GM19193 (cell line): ENCODE measurements around the gene RUNDC1.

Experiments used
- POLR2A ChIP-seq: IDR thresholded peaks from 4 replicates; pipeline ENCODE4 v1.6.1; 2011; ENCODE audit not compliant: insufficient read depth, insufficient read length; ENCODE audit errors: extremely low read depth

The RUNDC1 gene

GRCh38 chr17:42989141-42989540 lies 8.8 kb downstream of the RUNDC1 start:
- no peak for TF ChIP-seq POLR2A

- no peak for TF ChIP-seq POLR2A
Observed at GRCh38 chr17:42989726-42990652, 9.6 kb downstream of the RUNDC1 start.

GRCh38 chr17:42991471-42991870 lies 11.1 kb downstream of the RUNDC1 start:
- TF ChIP-seq POLR2A: no peak

GRCh38 chr17:42992872-42993271 lies 12.5 kb downstream of the RUNDC1 start:
- no peak for TF ChIP-seq POLR2A

GRCh38 chr17:42997390-42997983 lies 17.1 kb downstream of the RUNDC1 start:
- no peak for TF ChIP-seq POLR2A

GRCh38 chr17:42997984-42998938 lies 17.9 kb downstream of the RUNDC1 start, which contains the start of gene RPL27:
Gene RPL27, plus strand, starts transcription at chr17:42998419. Its CDS starts 332 bp downstream, at chr17:42998751.
- TF ChIP-seq POLR2A: peak; percentile 95

- TF ChIP-seq POLR2A: no peak
Observed at GRCh38 chr17:42999003-42999525, 18.7 kb downstream of the RUNDC1 start.

GRCh38 chr17:43003542-43004172 lies 23.3 kb downstream of the RUNDC1 start:
- TF ChIP-seq POLR2A: peak; percentile 26

GRCh38 chr17:43006639-43007551 lies 26.5 kb downstream of the RUNDC1 start, which contains the start of gene IFI35:
Gene IFI35, plus strand, starts transcription at chr17:43006784. Its CDS starts 164 bp downstream, at chr17:43006948.
- TF ChIP-seq POLR2A: peak; percentile 79

GRCh38 chr17:43010667-43011308 lies 30.4 kb downstream of the RUNDC1 start:
- TF ChIP-seq POLR2A: no peak

GRCh38 chr17:43011728-43012472 lies 31.5 kb downstream of the RUNDC1 start:
- TF ChIP-seq POLR2A: no peak

- no peak for TF ChIP-seq POLR2A
Observed at GRCh38 chr17:43013296-43013695, 32.9 kb downstream of the RUNDC1 start.
